Stimulated activated naive CD8-positive, alpha-beta T cell treated with anti-CD3 and anti-CD28 coated beads, Interleukin-15, Interleukin-2, amounts not matched to agents 100 ng/mL and 50 ng/mL, for 24 hours (primary cell): Measurements from ENCODE around the gene ICOSLG.
"Not testable (repeated sequence)": the region's sequence is repeated elsewhere in the genome, so short reads cannot be mapped to it uniquely, and the experiment has no call there.

ENCODE experiments used
- H3K27ac Mint-ChIP-seq: one replicate; pipeline ENCODE4 v1.8.0; 2021; ENCODE audit warnings: mild to moderate bottlenecking, mixed read lengths
- H3K27me3 Mint-ChIP-seq: one replicate; pipeline ENCODE4 v1.8.0; 2021; ENCODE audit warnings: mixed read lengths
- H3K36me3 Mint-ChIP-seq: one replicate; pipeline ENCODE4 v1.8.0; 2021; ENCODE audit warnings: low read depth, mixed read lengths
- H3K4me1 Mint-ChIP-seq: one replicate; pipeline ENCODE4 v1.8.0; 2021; ENCODE audit warnings: low read depth, mixed read lengths
- H3K4me3 Mint-ChIP-seq: one replicate; pipeline ENCODE4 v1.8.0; 2021; ENCODE audit warnings: mild to moderate bottlenecking, mixed read lengths
- H3K9me3 Mint-ChIP-seq: one replicate; pipeline ENCODE4 v1.8.0; 2021; ENCODE audit warnings: mixed read lengths

The ICOSLG gene

GRCh38 chr21:44211978-44212377, 28.8 kb downstream of the ICOSLG start:
- not testable (repeated sequence) for H3K36me3 Mint-ChIP-seq, H3K4me1 Mint-ChIP-seq, H3K27me3 Mint-ChIP-seq, H3K9me3 Mint-ChIP-seq, H3K27ac Mint-ChIP-seq, H3K4me3 Mint-ChIP-seq

DNA sequence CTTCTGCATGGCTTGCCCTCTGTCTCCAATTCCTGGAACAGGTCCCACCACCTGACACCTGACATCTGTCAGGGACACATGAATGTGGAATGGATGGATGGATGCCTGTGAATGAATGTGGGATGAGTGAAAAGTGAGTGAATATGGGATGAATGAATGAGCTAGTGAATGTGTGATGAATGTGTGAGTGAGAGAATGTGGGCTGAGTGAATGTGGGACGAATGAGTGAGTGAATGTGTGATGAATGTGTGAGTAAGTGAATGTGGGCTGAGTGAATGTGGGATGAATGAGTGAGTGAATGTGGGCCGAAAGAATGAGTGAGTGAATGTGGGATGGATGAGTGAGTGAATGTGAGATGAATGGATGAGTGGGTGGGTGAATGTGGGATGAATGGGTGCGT, 29.2 kb downstream of the ICOSLG start:
- H3K4me1 Mint-ChIP-seq, H3K4me3 Mint-ChIP-seq, H3K27ac Mint-ChIP-seq, H3K36me3 Mint-ChIP-seq, H3K27me3 Mint-ChIP-seq, H3K9me3 Mint-ChIP-seq: not testable (repeated sequence)

GRCh38 chr21:44207860-44208646, 32.7 kb downstream of the ICOSLG start:
- not testable (repeated sequence) for H3K27me3 Mint-ChIP-seq, H3K27ac Mint-ChIP-seq, H3K36me3 Mint-ChIP-seq, H3K9me3 Mint-ChIP-seq, H3K4me3 Mint-ChIP-seq, H3K4me1 Mint-ChIP-seq

- not testable (repeated sequence) for H3K36me3 Mint-ChIP-seq, H3K27ac Mint-ChIP-seq, H3K4me1 Mint-ChIP-seq, H3K9me3 Mint-ChIP-seq, H3K4me3 Mint-ChIP-seq, H3K27me3 Mint-ChIP-seq
Measured at GRCh38 chr21:44206698-44207676, 33.8 kb downstream of the ICOSLG start.

GRCh38 chr21:44206187-44206586, 34.6 kb downstream of the ICOSLG start:
- not testable (repeated sequence) for H3K36me3 Mint-ChIP-seq, H3K4me1 Mint-ChIP-seq

GRCh38 chr21:44202590-44203299, 38.0 kb downstream of the ICOSLG start:
- H3K4me3 Mint-ChIP-seq, H3K27ac Mint-ChIP-seq, H3K9me3 Mint-ChIP-seq, H3K4me1 Mint-ChIP-seq, H3K27me3 Mint-ChIP-seq, H3K36me3 Mint-ChIP-seq: not testable (repeated sequence)

More at GRCh38 chr21:44206187-44206586, 34.6 kb downstream of the ICOSLG start:
- H3K9me3 Mint-ChIP-seq, H3K4me3 Mint-ChIP-seq, H3K27me3 Mint-ChIP-seq, H3K27ac Mint-ChIP-seq: not testable (repeated sequence)

- H3K27ac Mint-ChIP-seq, H3K4me3 Mint-ChIP-seq, H3K27me3 Mint-ChIP-seq, H3K9me3 Mint-ChIP-seq, H3K4me1 Mint-ChIP-seq, H3K36me3 Mint-ChIP-seq: not testable (repeated sequence)
Measured at GRCh38 chr21:44199997-44200396, 40.7 kb downstream of the ICOSLG start.

GRCh38 chr21:44199448-44199847, 41.3 kb downstream of the ICOSLG start:
- H3K27me3 Mint-ChIP-seq: no peaks in the 10 kb centered on the region
- no peak overlapping the region for H3K27ac Mint-ChIP-seq
- H3K9me3 Mint-ChIP-seq: no peaks in the 10 kb centered on the region
- H3K36me3 Mint-ChIP-seq: no peaks in the 10 kb centered on the region
- no peaks in the 10 kb centered on the region for H3K4me1 Mint-ChIP-seq
- no peak overlapping the region for H3K4me3 Mint-ChIP-seq

GRCh38 chr21:44197156-44197516, 43.6 kb downstream of the ICOSLG start:
- not testable (repeated sequence) for H3K4me3 Mint-ChIP-seq, H3K27me3 Mint-ChIP-seq, H3K9me3 Mint-ChIP-seq, H3K36me3 Mint-ChIP-seq, H3K27ac Mint-ChIP-seq, H3K4me1 Mint-ChIP-seq

- not testable (repeated sequence) for H3K9me3 Mint-ChIP-seq, H3K27me3 Mint-ChIP-seq, H3K4me3 Mint-ChIP-seq, H3K36me3 Mint-ChIP-seq, H3K27ac Mint-ChIP-seq, H3K4me1 Mint-ChIP-seq
Measured at GRCh38 chr21:44196212-44197155, 44.3 kb downstream of the ICOSLG start.

DNA sequence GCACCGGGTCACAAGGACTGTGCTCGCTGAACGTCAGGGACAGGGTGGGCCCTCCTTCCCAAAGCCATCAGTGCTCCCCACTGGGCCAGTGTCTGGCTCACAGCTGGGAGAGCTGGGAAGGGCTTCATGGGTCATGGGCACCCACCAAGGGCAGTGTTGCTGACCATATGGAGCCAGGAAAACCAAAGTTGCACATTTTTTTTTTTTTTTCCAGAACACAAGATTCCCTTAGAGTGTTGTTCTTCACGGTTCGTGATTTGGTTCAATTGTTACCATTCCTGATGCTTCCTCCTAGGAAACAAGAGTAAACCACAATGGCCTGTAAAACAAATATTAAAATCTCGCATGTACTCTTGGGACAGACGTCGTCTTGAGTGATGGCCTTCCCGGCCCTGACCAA, 45.9 kb downstream of the ICOSLG start:
- not testable (repeated sequence) for H3K4me3 Mint-ChIP-seq, H3K4me1 Mint-ChIP-seq, H3K27me3 Mint-ChIP-seq, H3K36me3 Mint-ChIP-seq, H3K9me3 Mint-ChIP-seq, H3K27ac Mint-ChIP-seq

DNA sequence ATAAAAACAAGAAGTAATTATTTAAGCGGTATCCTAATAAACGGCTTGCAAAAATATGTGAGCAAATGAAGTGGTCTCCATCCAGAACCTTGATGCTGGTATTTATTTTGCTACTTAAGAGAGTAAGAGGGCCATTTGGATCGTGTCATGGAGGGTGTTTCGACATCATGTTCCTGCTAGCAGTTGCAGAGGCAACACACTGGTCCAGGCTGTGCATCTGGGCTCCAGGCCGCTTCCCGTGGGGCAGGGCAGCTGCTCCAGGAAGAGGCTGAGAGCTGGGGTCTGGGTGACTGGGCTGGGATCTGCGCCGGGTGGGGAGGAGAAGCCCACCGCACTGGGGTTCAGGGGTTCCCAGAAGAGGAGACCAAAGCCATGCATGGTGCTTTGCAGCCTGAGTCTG, 46.3 kb downstream of the ICOSLG start:
- not testable (repeated sequence) for H3K36me3 Mint-ChIP-seq

DNA sequence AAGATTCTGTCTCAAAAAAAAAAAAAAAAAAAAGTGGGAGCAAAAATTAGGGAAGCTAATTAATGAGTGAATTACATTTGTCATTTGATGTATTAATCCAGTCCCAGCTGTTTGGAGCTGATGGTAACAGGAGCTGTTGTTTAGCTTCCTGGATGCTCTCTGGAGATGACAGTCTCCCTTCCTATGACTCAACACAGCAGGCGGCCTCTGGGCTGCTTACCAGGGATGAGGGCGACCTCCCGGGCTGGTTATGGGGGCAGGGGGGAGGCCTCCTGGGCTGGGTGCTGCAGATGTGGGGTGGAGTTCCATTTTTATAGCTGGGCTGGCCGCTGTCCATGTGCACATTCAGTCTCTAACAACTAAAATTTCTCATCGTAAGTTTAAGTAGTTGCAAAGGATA, 47.6 kb downstream of the ICOSLG start:
- not testable (repeated sequence) for H3K36me3 Mint-ChIP-seq, H3K27me3 Mint-ChIP-seq, H3K4me3 Mint-ChIP-seq, H3K9me3 Mint-ChIP-seq, H3K27ac Mint-ChIP-seq, H3K4me1 Mint-ChIP-seq

More for the DNA sequence above, 46.3 kb downstream of the ICOSLG start:
- H3K9me3 Mint-ChIP-seq, H3K4me1 Mint-ChIP-seq, H3K4me3 Mint-ChIP-seq, H3K27me3 Mint-ChIP-seq, H3K27ac Mint-ChIP-seq: not testable (repeated sequence)

DNA sequence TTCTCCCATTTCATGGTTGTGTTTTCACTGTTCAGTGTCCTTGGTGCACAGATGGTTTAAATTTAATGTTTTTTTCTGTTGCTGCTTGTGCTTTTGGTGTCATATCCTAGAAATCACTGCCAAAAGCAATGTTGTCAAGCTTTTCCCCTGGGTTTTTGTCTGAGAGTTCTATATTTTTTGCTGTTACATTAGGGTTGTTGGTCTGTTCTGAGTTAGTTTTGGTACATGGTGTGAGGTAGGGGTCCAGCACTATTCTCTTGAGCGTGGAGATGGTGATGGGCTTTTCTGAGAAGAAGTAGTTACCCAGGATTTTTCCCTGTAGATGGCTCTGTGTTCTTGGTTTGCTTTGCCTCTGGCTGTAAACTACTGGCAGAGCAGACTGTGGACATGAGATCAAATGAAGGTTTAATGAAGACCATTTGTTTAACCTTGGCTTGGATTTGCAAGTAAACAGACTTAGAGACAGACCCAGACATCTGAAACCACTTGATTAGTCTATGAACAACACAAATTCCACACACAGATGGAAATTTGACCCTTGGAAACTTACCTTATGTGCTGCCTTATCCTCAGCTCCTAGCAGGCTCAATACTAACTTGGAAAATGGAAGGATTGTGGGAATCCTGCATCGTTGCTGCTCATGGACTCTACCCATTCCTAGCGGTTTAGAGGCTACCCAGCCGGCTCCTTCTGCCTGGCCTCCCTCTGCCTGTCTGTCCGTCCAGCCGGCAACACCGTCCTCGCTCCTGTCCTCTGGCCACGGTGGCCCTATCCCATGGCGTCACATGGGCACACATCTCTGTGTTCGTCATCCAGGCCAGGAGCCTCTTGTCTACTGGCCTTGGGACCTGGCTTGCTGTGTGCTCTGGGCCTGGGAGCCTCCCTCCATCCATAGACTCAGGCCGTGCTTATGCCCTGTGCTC, 50.1 kb downstream of the ICOSLG start:
- not testable (repeated sequence) for H3K27me3 Mint-ChIP-seq, H3K36me3 Mint-ChIP-seq, H3K9me3 Mint-ChIP-seq, H3K4me1 Mint-ChIP-seq, H3K4me3 Mint-ChIP-seq, H3K27ac Mint-ChIP-seq
